Measurements from ENCODE around the gene SIVA1.

Gene SIVA1

DNA sequence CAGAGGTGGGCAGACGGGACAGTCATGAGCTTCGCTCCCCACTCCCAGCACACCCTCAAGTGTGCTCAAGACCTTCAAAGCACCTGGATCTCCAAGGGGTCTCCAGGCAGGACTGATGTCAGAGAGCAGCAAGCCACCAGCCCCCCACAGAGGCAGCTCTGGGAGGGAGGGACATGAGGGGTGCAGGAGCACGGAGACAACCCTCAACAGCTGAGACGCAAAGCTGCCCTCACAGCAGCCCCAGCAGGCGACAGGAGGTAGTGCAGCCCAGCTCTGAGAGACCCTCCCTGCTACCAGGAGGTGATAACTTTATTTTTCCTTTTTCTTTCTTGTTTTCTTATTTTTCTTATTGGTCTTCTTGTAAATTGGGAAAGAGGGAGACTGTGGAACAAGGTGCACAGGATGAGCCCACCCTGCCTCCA is 17.9 kb downstream of the SIVA1 start:
- Histone ChIP-seq H3K27ac (ENCODE audit: low read length) (no peak overlapping the region), H3K4me1 (ENCODE audit: insufficient read depth, low read length) (no peaks in the 10 kb centered on the region; the same call in 1 of the 2 replicates), H3K9ac (ENCODE audit: low read depth, low read length) (no peak overlapping the region), H3K36me3 (ENCODE audit: insufficient read depth, low read depth, low read length) (peaks cover 27% of the 10 kb centered on the region), H3K27me3 (ENCODE audit: insufficient read depth, low read length) (no peaks in the 10 kb centered on the region), H3K9me3 (ENCODE audit: insufficient read depth, low read depth, low read length) (peaks cover 7% of the 10 kb centered on the region), H3K4me3 (ENCODE audit: low read length) (no peak overlapping the region)

GRCh38 chr14:104771374-104771773 is 18.4 kb downstream of the SIVA1 start:
- no peak overlapping the region for H3K9ac ChIP-seq (ENCODE audit: low read depth, low read length)
- peaks cover 7% of the 10 kb centered on the region for H3K9me3 ChIP-seq (ENCODE audit: insufficient read depth, low read depth, low read length)
- H3K4me3 ChIP-seq (ENCODE audit: low read length), result no peak overlapping the region
- H3K27ac ChIP-seq (ENCODE audit: low read length), result no peak overlapping the region
- H3K36me3 ChIP-seq (ENCODE audit: insufficient read depth, low read depth, low read length), result peaks cover 27% of the 10 kb centered on the region
- H3K27me3 ChIP-seq (ENCODE audit: insufficient read depth, low read length), result no peaks in the 10 kb centered on the region
- no peaks in the 10 kb centered on the region; the same call in 1 of the 2 replicates for H3K4me1 ChIP-seq (ENCODE audit: insufficient read depth, low read length)

DNA sequence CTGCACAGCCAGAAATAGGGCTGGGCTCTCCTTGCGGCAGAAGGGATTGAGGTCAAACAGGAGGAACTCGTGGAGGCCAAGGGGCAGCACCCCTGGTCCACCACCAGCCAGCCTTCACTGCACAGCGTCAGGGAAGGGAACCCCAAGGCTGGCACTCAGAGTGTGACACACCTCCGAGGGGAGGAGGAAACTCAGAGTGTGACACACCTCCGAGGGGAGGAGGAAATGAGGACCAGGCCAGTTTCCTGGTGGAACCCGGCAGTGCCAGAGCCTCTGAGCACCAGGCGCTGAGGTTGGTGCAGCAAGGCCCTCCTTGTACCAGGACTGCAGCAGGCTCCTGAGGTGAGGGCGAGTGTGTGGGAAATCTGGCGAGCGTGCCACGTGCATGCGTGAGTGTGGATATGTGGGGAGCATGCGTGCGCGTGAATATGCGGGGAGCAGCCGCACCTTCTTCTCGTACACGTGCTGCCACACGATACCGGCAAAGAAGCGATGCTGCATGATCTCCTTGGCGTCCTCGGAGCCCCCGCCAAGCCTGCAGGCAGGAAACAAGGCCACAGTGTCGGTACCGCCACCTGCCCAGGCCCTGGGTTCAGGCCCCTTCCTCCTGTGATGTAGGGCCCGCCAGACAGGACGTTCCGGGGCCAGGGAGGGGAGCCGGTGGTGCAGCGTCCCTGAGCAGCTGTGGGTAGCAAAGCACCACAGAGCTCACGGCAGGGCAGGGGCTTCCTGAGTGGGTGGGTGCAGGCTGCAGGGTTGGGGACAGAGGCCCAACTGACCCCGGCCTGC is 19.2 kb downstream of the SIVA1 start:
- Histone ChIP-seq H3K9me3 (ENCODE audit: insufficient read depth, low read depth, low read length) (peaks cover 7% of the 10 kb centered on the region), H3K27ac (ENCODE audit: low read length) (no peak overlapping the region), H3K4me1 (ENCODE audit: insufficient read depth, low read length) (no peaks in the 10 kb centered on the region; the same call in 1 of the 2 replicates), H3K27me3 (ENCODE audit: insufficient read depth, low read length) (no peaks in the 10 kb centered on the region), H3K4me3 (ENCODE audit: low read length) (no peak overlapping the region), H3K36me3 (ENCODE audit: insufficient read depth, low read depth, low read length) (peaks cover 27% of the 10 kb centered on the region), H3K9ac (ENCODE audit: low read depth, low read length) (no peak overlapping the region)

DNA sequence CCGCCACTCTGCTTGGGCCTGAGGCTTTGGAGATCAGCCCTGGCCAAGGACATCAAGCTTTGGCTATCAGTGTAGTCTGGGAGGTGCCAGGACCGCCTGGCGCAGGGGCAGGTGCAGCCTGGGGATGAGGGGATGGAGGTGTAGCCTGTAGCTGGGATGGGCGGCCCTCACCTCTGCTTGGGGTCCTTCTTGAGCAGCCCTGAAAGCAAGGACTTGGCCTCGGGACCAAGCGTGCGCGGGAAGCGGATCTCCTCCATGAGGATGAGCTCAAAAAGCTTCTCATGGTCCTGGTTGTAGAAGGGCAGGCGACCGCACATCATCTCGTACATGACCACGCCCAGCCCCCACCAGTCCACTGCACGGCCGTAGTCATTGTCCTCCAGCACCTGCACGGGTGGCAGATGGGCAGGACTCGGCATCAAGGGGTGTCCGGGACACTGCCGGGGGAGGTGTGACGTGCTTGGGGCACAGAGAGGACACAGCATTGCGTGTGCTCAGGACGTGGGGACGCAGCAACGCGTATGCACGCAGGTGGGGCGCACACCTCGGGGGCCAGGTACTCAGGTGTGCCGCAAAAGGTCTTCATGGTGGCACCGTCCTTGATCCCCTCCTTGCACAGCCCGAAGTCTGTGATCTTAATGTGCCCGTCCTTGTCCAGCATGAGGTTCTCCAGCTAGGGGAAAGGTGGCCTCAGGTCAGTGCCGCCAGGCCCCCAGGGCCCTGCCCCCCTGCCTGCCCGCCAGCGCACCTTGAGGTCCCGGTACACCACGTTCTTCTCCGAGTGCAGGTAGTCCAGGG is 20.0 kb downstream of the SIVA1 start:
- H3K9ac ChIP-seq (ENCODE audit: low read depth, low read length), result no peak overlapping the region
- peaks cover 27% of the 10 kb centered on the region for H3K36me3 ChIP-seq (ENCODE audit: insufficient read depth, low read depth, low read length)
- H3K9me3 ChIP-seq (ENCODE audit: insufficient read depth, low read depth, low read length), result peaks cover 7% of the 10 kb centered on the region
- H3K27me3 ChIP-seq (ENCODE audit: insufficient read depth, low read length), result no peaks in the 10 kb centered on the region
- no peak overlapping the region for H3K27ac ChIP-seq (ENCODE audit: low read length)
- H3K4me1 ChIP-seq (ENCODE audit: insufficient read depth, low read length), result no peaks in the 10 kb centered on the region; the same call in 1 of the 2 replicates
- H3K4me3 ChIP-seq (ENCODE audit: low read length), result no peak overlapping the region

DNA sequence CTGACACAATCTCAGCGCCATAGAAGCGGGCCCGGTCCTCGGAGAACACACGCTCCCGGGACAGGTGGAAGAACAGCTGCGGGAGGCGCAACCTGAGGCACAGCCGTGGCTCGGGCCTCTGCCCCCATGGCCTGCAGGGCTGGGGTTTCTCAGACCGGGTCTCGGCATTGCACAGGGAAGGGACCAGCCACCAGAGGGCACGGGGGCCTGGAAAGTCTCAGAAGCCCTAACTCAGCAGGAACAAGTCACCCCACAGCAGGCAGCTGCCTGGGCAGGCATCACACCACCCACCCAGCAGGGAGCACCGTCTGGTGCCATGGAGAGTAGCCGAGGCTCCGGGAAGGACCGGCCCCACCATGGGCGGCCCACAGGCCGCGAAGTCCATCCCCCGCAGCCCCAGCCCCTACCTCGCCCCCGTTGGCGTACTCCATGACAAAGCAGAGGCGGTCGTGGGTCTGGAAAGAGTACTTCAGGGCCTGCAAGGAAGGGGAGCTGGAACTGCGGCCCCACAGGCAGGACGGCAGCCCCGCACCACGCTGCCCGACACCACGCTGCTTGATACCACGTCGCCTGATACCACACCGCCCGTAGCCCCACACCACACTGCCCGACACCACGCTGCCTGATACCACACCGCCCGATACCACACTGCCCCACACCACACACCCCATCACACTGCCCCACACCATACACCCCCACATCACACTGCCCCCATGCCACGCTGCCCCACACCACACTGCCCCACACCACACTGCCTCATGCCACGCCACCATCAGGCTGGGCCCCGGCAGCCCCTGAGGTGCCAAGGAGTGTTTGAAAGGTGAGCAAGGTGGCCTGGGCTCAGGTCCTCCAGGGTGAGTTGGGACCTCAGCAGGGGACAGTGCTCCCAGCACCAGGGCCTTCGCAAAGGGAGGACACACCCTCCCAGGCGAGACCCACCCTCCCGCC is 20.8 kb downstream of the SIVA1 start:
- H3K9me3 ChIP-seq (ENCODE audit: insufficient read depth, low read depth, low read length), result peaks cover 7% of the 10 kb centered on the region

GRCh38 chr14:104774453-104775072 is 21.6 kb downstream of the SIVA1 start:
- no peaks in the 10 kb centered on the region for H3K4me1 ChIP-seq (ENCODE audit: insufficient read depth, low read length)
- no peak overlapping the region for H3K9ac ChIP-seq (ENCODE audit: low read depth, low read length)
- H3K27me3 ChIP-seq (ENCODE audit: insufficient read depth, low read length), result no peaks in the 10 kb centered on the region
- H3K4me3 ChIP-seq (ENCODE audit: low read length), result no peak overlapping the region
- peaks cover 7% of the 10 kb centered on the region for H3K9me3 ChIP-seq (ENCODE audit: insufficient read depth, low read depth, low read length)
- no peak overlapping the region for H3K27ac ChIP-seq (ENCODE audit: low read length)
- peaks cover 27% of the 10 kb centered on the region for H3K36me3 ChIP-seq (ENCODE audit: insufficient read depth, low read depth, low read length)

More for the DNA sequence above, 20.8 kb downstream of the SIVA1 start:
- Histone ChIP-seq H3K4me3 (ENCODE audit: low read length) (no peak overlapping the region), H3K36me3 (ENCODE audit: insufficient read depth, low read depth, low read length) (peaks cover 27% of the 10 kb centered on the region), H3K4me1 (ENCODE audit: insufficient read depth, low read length) (no peaks in the 10 kb centered on the region), H3K27ac (ENCODE audit: low read length) (no peak overlapping the region), H3K9ac (ENCODE audit: low read depth, low read length) (no peak overlapping the region), H3K27me3 (ENCODE audit: insufficient read depth, low read length) (no peaks in the 10 kb centered on the region)

DNA sequence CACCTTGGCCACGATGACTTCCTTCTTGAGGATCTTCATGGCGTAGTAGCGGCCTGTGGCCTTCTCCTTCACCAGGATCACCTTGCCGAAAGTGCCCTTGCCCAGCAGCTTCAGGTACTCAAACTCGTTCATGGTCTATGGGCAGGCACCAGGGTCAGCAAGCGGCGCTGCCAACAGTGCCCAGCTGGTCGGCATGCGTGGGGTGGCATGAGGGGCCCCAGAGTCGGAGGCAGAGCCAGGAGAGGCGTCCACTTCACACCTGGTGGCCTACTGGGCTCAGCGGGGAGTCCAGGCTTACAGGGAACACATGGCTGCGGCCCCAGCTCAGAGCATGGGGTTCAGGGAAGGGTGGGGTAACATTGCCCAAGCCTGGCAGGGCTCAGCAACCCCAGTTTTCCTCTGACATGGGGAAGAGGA is 22.1 kb downstream of the SIVA1 start:
- Histone ChIP-seq H3K27me3 (ENCODE audit: insufficient read depth, low read length) (no peaks in the 10 kb centered on the region), H3K27ac (ENCODE audit: low read length) (no peak overlapping the region), H3K4me3 (ENCODE audit: low read length) (no peak overlapping the region), H3K9ac (ENCODE audit: low read depth, low read length) (no peak overlapping the region), H3K36me3 (ENCODE audit: insufficient read depth, low read depth, low read length) (peaks cover 27% of the 10 kb centered on the region), H3K9me3 (ENCODE audit: insufficient read depth, low read depth, low read length) (peaks cover 7% of the 10 kb centered on the region), H3K4me1 (ENCODE audit: insufficient read depth, low read length) (no peaks in the 10 kb centered on the region)

GRCh38 chr14:104776481-104776880 is 23.5 kb downstream of the SIVA1 start:
- Histone ChIP-seq H3K36me3 (ENCODE audit: insufficient read depth, low read depth, low read length) (peaks cover 18% of the 10 kb centered on the region), H3K9ac (ENCODE audit: low read depth, low read length) (no peak overlapping the region)

GRCh38 chr14:104776961-104777807 is 24.2 kb downstream of the SIVA1 start:
- Histone ChIP-seq H3K27ac (ENCODE audit: low read length) (no peak overlapping the region), H3K4me1 (ENCODE audit: insufficient read depth, low read length) (no peaks in the 10 kb centered on the region), H3K9me3 (ENCODE audit: insufficient read depth, low read depth, low read length) (no peaks in the 10 kb centered on the region), H3K9ac (ENCODE audit: low read depth, low read length) (no peak overlapping the region), H3K36me3 (ENCODE audit: insufficient read depth, low read depth, low read length) (peaks cover 11% of the 10 kb centered on the region), H3K27me3 (ENCODE audit: insufficient read depth, low read length) (no peaks in the 10 kb centered on the region), H3K4me3 (ENCODE audit: low read length) (no peak overlapping the region)

More at GRCh38 chr14:104776481-104776880, 23.5 kb downstream of the SIVA1 start:
- H3K4me1 ChIP-seq (ENCODE audit: insufficient read depth, low read length), result no peaks in the 10 kb centered on the region
- peaks cover under 1% of the 10 kb centered on the region; the same call in 1 of the 2 replicates for H3K9me3 ChIP-seq (ENCODE audit: insufficient read depth, low read depth, low read length)
- no peak overlapping the region for H3K27ac ChIP-seq (ENCODE audit: low read length)
- no peaks in the 10 kb centered on the region for H3K27me3 ChIP-seq (ENCODE audit: insufficient read depth, low read length)
- H3K4me3 ChIP-seq (ENCODE audit: low read length), result no peak overlapping the region

DNA sequence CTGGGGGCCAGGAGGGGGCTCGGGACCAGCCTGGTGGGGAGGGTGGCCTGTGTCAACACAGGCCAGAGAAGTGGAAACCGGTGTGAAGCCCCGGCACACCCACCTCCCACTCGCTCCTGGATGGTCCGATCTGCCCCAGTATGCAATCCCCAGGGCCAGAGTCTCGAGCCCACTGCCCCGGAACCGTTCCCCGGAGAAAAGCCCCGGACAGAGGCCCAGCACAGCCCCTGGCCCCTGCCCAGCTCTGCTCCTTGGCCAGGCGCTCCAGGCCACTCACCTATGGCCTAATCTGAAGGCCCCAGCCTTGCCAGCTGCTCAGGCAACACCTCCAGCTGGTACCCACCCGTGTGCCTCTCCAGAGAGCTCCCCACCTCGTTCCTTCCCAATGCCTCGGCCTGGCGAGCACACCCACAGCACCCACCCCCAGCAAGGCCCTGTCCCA is 24.9 kb downstream of the SIVA1 start:
- H3K4me3 ChIP-seq (ENCODE audit: low read length), result no peak overlapping the region
- 0 out of 2 replicates have a peak, but pooled peaks cover 4% of the 10 kb centered on the region for H3K36me3 ChIP-seq (ENCODE audit: insufficient read depth, low read depth, low read length)

More for the DNA sequence above, 24.9 kb downstream of the SIVA1 start:
- Histone ChIP-seq H3K4me1 (ENCODE audit: insufficient read depth, low read length) (no peaks in the 10 kb centered on the region), H3K27me3 (ENCODE audit: insufficient read depth, low read length) (no peaks in the 10 kb centered on the region), H3K27ac (ENCODE audit: low read length) (no peak overlapping the region), H3K9ac (ENCODE audit: low read depth, low read length) (no peak overlapping the region), H3K9me3 (ENCODE audit: insufficient read depth, low read depth, low read length) (no peaks in the 10 kb centered on the region)

Measured in iPS-20b (cell line).